ENCODE measurements around the gene RPA1. TPM values are rescaled to one million over a fixed set of nuclear protein-coding genes. Genes with fewer than 3 reads are reported as not detected.

The RPA1 gene
- total RNA-seq, 2 experiments from 2014 or later = 189 to 197 TPM

- no peak for ATAC-seq
- CTCF ChIA-PET = no interaction called here
Observed at GRCh38 chr17:1947743-1948516, 118.1 kb downstream of the RPA1 start.

GRCh38 chr17:1948517-1948825 is 118.7 kb downstream of the RPA1 start:
- Mint-ChIP-seq H3K4me1 (ENCODE audit: low read depth) (no peaks in the 10 kb centered on the region), H3K4me3 (no peak overlapping the region), H3K27ac (no peak overlapping the region), H3K36me3 (ENCODE audit: low read depth) (no peaks in the 10 kb centered on the region), H3K9me3 (no peaks in the 10 kb centered on the region), H3K27me3 (no peaks in the 10 kb centered on the region)
- ChIA-PET CTCF (no interaction called here), POLR2A (interaction anchor here (0.6 kb wide), 1 partner anchor 1515 kb away, joined by 3 read pairs; no protein-coding TSS in a partner anchor)
- ATAC-seq (no peak), DNase-seq (no peak)
- TF ChIP-seq, protein P1, sequence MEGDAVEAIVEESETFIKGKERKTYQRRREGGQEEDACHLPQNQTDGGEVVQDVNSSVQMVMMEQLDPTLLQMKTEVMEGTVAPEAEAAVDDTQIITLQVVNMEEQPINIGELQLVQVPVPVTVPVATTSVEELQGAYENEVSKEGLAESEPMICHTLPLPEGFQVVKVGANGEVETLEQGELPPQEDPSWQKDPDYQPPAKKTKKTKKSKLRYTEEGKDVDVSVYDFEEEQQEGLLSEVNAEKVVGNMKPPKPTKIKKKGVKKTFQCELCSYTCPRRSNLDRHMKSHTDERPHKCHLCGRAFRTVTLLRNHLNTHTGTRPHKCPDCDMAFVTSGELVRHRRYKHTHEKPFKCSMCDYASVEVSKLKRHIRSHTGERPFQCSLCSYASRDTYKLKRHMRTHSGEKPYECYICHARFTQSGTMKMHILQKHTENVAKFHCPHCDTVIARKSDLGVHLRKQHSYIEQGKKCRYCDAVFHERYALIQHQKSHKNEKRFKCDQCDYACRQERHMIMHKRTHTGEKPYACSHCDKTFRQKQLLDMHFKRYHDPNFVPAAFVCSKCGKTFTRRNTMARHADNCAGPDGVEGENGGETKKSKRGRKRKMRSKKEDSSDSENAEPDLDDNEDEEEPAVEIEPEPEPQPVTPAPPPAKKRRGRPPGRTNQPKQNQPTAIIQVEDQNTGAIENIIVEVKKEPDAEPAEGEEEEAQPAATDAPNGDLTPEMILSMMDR (IDR thresholded peaks at IDR 0.05) = no peak
- intact Hi-C loops (cut with micrococcal nuclease) = no loop called here

More at GRCh38 chr17:1947743-1948516, 118.1 kb downstream of the RPA1 start:
- Mint-ChIP-seq H3K4me1 (ENCODE audit: low read depth) (no peaks in the 10 kb centered on the region), H3K36me3 (ENCODE audit: low read depth) (no peaks in the 10 kb centered on the region), H3K27ac (no peak overlapping the region), H3K9me3 (no peaks in the 10 kb centered on the region), H3K27me3 (no peaks in the 10 kb centered on the region), H3K4me3 (no peak overlapping the region)
- TF ChIP-seq, protein P1 (IDR thresholded peaks at IDR 0.05) = no peak
- POLR2A ChIA-PET = interaction anchor here (0.6 kb wide), 1 partner anchor 1514 kb away, joined by 3 read pairs; no protein-coding TSS in a partner anchor
- no peak for DNase-seq
- intact Hi-C loops (cut with micrococcal nuclease) = no loop called here

Other genes starting within 250 kb of the RPA1 start
- 1 to 10 TPM; 5.6 to 5.7 TPM for gene SLC43A2, start 201.2 kb upstream of the RPA1 start, total RNA-seq
- gene SCARF1, start 184.3 kb upstream of the RPA1 start, total RNA-seq = 1 to 10 TPM; 3.2 to 4.1 TPM
- gene RILP, start 180.1 kb upstream of the RPA1 start, total RNA-seq = 1 to 10 TPM; 5.3 to 6.1 TPM
- 100 to 1,000 TPM; 370 to 428 TPM for gene PRPF8, start 145.1 kb upstream of the RPA1 start, total RNA-seq
- under 1 TPM; 0.07 to 0.09 TPM for gene TLCD2, start 119.6 kb upstream of the RPA1 start, total RNA-seq
- 1 to 10 TPM; 7.0 to 8.0 TPM for gene WDR81, start 105.3 kb upstream of the RPA1 start, total RNA-seq
- gene SERPINF2, start 87.1 kb upstream of the RPA1 start, total RNA-seq = under 1 TPM; 0.11 to 0.18 TPM
- gene SERPINF1, start 67.9 kb upstream of the RPA1 start, total RNA-seq = 1 to 10 TPM; 6.8 to 6.9 TPM
- 10 to 100 TPM; 22.2 to 22.7 TPM for gene SMYD4, start 103 bp upstream of the RPA1 start, total RNA-seq
- under 1 TPM; 0.27 to 0.49 TPM for gene RTN4RL1, start 195.3 kb downstream of the RPA1 start, total RNA-seq
- 10 to 100 TPM; 27.8 to 32.5 TPM for gene DPH1, start 200.1 kb downstream of the RPA1 start, total RNA-seq
- gene OVCA2, start 212.0 kb downstream of the RPA1 start, total RNA-seq = 10 to 100 TPM; 28.0 to 28.5 TPM
- 10 to 100 TPM; 35.1 TPM for gene HIC1, start 225.1 kb downstream of the RPA1 start, total RNA-seq

Measured in activated CD8-positive, alpha-beta T cell treated with anti-CD3 and anti-CD28 coated beads for 36 hours (primary cell).